GM19035 (cell line): ENCODE measurements around the gene SLC4A1.

Experiments used
- ATAC-seq: cut with Tn5 transposase; IDR thresholded peaks from one replicate; pipeline ENCODE4 v1.9.1; 2021; ENCODE audit not compliant: unreplicated experiment

Gene SLC4A1

DNA sequence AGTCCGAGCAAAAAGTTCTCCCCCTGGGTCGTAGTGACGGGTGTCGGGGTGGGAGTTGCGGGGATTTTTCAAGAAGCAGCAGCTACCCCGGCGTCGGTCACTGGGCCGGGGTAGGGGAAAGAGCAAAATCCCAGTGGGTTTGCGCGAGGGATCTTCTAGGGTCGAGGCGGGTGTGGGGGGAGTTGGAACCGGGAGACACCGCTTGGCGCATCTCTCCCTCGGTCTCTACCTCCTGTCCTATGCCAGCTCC is 46.1 kb downstream of the SLC4A1 start:
- no peak for ATAC-seq

DNA sequence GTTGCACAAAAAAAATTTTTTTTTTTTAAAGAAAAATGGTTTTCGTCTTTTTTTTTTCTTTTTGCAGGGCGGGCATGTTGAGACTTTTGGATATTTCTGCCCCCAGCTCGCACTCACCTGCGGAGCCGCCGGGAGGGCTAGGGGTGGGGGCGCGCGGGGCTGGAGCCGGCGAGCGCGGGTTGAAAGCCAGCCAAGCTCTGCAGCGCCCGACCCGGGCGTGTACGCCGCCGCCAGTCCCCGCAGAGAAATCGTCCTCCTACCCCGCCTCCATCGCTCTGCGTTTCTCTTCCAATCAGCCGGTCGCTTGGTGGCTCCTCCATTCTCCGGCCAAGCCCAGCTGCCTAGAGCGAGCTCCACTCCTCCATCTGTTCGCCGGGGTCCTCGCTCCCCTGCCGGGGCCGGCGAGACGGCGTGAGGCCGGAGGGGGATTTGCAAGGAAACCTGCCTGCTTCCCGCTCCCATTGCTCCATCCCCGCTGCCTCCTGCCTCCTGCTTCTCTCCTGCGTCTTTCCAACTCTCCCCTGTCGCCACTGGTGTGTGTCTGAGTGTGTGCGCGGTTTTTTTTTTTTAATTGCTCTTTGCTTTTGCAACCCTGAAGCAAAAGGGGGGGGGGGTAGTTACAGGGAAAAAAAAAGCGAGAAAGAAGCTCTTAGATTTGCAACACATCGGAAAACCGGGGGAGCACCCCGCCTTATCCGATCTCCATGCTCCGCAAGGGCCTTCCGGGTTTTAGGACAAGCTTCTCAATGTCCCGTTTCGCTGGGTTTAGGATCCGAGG is 46.7 kb downstream of the SLC4A1 start:
- ATAC-seq: no peak

DNA sequence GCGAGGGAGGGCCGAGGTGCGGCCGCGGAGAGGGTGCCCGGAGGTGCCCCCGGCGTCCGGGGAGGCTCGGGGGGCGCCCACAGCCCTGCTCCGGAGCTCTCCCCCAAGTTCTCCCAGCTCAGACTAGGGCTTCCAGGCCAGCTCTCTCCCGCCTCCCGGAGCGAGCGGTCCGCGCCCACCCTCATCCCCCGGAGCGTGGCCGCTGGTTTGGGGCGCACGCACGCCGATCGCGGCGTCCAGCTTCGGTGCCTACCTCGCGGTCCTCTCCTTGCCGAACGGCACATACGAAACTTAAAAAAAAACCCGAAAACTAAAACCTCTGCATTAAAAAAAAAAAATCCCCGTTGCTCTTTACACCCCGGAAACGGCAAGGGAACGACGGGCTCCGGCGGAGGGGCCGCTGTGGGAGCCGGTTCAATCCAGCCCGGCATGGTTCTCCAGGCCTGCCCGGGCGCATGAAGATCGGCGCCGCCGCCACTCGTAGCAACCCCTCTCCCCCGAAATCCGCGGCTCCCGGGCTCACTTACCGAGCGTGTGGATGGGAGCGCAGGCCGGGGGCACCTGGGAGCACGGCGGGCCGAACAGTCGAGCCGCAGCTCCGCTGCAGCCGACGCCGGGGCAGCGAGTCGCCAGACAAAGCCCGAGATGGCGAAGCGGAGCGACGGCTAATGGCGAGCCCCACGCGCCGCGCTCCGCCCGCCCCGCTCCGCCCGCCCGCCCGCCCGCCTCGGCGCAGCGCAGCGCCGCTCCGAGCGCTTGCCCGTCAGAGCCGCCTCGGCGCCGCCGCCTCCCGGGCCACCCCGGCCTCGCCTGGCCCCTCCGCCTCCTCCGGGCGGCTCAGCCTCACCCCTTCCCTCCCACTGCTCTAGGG is 47.5 kb downstream of the SLC4A1 start:
- ATAC-seq: no peak

DNA sequence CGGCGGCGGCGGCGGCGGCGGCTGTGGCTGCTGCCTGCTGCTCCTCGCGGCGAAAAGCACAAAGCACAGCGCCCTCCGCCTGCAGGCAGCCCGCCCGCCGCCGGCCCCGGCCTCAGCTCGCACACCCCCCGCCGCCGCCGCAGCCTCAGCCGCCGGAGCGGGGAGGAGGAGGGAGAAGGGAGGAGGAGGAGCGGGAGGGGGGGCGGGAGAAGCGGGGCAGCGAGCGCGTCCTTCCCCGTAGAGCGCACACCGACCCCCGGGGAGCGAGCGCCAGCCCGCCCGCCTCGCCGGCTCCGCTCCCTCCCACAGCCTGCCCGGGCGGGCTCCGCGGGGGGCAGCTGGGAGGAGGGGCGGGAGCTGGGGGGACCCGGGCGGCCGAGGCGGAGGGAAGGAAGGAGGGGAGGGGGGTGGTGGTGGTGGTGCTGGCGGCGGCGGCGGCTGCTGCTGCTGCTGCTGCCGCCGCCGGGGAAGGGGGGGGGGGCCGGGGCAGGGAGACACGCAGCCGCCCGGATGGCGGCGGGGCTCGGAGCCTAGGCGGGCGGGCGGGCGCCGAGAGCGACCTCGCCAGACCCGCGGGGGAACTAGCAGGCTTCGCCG is 48.2 kb downstream of the SLC4A1 start, which contains the start of gene UBTF:
TSS of gene UBTF (minus strand) at position 60 of the 597 bp plus-strand sequence. CDS start 1,446 bp downstream, outside the sequence.
- peak; percentile 10 for ATAC-seq

DNA sequence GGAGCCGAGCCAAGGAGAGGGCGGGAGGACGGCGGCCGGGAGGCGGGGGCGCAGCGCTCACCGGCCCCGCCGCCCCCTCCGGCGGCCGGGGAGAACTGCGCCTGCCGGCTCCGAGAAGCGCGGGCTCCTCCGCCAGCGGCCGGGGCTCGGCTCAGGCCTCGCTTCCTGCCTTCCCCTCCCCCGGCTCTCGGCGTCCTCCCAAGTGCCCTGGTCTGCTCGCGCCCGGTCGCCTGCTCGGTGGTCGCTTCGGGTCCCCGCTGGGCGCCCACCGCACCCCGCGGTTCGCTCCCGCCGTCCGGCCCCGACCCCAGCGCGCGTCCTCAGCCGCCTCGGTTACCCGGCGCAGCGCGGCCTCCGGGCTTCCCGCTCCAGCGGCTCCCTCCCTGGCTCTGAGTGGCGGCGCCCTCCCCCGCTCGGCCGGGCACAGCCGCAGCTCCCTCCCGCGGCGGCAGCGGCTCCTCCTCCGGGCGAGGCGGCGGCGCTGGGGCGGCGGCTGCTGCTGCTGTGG is 48.8 kb downstream of the SLC4A1 start:
- ATAC-seq: peak; percentile 42

DNA sequence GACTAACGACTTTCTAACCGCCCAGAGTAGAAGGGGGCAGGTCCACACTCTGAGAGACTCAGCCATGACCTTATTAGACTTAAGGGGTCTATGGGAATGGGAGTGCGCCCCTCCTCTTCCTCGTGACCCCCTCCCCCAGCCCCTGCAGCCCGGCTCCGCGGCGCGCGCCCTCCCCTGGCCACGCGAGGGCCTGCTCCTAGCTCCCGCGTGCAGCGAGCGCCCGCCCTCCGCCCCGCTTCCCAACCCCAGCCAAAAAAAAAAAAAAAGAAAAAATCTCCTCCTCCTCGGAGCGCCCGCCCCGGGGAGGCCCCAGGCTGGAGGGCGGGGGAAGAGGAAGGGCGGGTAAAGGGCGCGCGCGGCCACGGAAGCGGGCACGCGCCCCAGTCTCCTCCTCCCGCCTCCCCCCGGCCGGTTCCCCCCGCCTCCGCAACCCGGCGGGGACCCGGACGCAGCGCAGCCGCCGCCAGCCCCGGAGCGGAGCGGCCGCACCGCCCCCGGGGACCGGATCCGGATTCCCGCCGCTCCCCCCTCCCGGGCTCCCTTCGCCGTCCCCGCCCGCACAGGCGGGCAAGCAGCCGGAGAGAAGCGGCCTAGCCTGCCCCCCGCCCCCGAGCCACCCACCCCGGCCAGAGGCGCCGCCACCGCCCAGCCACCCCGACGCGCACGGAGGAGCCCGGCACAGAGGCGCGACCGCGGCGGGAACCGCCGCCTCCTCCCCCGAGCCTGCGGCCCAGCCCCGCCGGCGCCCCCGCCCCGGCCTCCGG is 49.4 kb downstream of the SLC4A1 start:
- peak; percentile 40 for ATAC-seq

DNA sequence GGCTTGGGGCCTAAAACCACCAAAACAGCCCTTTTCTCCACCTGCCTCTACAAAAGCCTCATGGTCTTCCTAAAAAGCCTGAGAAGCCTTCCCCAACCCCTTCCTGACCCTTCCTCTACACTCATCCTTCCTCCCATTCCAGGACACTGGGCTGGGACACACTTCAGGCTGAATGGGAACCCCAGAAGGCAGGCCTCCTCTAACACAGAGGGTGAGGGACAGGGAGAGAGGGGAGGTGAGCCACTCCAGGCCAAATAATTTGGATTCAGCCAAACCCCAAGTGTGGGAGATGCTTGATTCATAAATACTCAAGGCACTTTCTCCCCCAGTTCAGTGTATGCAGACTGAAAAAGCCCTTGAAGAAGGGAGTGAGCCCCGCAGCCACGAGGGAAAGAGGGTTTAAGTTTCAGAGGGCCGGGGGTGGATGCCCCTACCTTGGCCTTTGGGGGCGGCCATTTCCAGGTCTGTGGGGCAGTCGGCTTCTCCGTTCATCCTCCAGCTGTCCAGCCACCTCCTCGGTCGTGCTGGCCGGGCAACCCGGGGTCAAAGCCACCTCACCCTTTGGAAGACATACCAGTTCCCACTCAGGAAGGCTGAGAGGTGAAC is 50.1 kb downstream of the SLC4A1 start:
- ATAC-seq: no peak

DNA sequence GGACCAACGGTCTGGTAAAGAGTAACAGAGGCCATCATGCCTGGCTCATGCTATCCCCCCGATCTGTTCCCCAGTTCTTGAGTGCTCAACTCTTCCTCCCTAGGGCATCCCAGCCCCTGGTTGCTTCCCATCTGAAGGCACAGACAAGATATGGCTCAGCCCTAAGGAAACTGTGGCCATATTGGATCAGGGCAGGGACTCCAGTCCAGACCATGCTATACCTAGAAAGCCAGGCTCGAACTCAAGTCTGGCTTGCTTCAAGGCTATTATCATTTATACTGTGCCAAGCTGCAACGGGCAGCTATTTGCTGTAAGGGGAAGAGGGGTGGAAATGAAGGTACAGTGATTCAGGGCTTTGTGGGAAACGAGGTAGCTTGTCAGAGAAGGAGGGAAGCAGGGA is 51.2 kb downstream of the SLC4A1 start:
- no peak for ATAC-seq

DNA sequence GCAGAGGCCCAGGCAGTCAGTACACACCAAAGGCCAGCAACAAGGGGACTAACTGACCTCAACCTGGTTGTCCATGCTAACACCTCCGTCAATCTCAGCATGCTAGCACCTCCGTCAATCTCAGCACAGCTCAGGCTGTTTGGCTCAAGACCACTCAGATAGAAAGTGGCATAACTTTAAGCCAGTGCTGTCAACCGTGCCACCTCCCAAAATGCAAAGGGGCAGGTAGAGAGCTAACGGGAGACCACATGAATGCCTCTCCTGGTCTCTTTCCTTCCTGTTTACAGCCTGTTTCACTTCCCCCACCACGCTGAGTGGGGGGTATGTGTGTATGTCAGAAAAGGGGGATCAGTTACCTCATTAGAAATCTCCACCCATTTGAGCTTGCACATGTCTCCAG is 51.8 kb downstream of the SLC4A1 start:
- no peak for ATAC-seq

DNA sequence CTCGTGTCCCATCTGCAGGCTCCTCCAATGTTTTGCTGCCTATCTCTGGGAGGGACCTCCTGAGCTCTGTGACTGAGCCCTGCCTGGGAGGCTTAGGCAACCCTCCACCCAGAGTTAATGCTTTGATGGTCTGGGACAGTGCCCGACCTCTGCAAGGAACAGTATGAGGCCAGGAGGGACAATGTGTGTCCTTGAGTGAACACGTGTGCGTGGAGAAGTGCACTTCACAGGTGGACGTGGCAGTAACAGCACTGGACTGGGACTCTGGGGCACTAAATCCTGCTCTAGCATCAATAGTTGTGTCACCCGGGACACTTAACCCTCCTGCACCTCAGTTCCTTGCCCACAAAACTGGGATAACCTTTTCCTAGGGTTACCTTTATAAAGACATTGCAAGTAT is 53.0 kb downstream of the SLC4A1 start:
- ATAC-seq: no peak

DNA sequence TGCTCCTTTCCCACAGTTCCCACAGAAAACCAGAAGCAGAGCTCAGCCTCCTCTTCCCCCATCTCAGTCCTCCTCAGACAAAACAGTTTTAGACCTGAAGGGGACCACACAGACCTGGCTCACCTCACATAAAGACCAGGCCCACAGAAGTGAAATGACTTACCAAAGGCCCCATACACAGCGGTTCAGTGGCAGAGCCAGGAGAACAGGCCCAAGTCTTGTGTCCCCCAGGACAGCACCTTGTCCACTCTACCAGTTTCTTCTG is 53.8 kb downstream of the SLC4A1 start:
- ATAC-seq: no peak

DNA sequence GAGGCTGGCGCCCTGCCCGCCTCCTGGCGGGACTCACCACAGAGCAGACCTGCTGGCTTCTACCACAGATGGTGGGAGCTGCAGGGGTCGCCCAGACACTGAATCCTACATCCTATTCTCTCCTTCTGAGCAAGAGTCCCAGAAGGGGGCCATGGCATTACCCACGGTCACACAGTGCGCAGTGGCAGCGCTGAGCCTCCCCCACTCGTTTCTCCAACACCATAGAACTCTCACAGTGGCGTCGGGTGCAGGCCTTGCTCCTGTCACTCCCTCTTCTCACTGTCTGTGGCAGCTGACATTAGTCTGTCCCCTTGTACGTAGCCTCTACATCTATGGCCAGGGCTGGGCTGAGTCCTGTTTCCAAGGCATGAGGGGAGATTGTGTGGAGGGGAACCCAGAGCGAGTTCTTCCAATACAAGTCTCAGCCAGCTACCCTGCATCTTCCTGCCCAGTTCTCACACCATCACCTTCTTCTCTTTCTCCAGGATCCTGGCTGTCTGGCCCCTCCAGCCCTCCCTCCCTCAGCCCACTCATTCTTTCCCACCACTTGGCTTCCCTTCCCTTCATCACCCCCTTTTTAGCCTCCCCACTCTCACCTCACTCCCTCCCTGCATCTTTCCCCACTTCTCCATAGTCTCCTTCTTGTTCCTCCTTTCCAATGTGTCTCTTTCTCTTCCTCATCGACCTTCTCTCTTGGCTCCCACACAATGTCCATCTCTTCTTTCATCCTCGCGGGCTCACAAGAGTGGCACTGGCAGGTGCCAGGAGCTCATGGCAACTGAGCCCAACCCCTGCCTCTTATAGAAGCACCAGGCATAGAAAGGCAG is 54.3 kb downstream of the SLC4A1 start:
- ATAC-seq: no peak

DNA sequence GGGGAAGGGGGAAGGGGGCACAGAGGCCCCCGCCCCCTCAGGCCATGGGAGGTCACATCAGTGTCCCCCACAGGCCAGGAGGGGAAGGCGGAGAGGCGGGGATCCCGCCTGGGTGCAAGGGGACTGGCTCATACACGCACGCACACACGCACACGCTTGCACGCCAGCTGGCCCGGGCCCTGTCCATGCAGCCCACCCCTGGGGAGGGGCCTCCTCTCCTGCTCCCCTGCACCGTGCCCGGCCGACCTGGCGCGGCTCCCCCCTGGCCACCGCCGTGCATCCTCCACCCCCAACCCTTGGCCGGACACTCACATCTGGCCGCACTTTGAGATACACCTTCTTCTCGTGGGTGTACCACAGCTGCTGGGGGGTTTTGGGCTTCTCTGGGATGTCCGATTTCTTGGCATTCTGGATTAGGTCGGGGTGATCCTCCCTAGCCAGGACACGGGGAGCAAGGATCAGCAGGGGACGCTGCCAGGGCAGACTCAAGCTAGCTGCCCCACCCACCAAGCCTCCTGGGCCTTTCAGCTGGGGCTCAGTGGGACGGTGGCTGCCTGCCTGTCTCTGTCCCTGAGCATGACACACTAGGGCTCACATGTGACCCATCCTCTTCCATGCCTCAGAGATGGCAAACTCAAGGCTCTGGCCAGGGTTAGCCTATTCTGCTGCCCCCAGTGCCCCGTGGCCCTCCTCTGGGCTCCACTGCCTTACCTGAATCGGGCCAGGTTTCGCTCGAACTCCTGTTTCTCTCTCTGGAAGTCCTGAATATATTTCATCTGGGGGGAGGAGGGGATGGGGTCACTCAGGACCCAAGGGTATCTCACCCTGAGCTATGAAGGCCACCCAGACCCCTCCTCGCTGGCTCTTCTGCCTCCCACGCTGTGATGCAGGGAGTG is 55.2 kb downstream of the SLC4A1 start:
- no peak for ATAC-seq

DNA sequence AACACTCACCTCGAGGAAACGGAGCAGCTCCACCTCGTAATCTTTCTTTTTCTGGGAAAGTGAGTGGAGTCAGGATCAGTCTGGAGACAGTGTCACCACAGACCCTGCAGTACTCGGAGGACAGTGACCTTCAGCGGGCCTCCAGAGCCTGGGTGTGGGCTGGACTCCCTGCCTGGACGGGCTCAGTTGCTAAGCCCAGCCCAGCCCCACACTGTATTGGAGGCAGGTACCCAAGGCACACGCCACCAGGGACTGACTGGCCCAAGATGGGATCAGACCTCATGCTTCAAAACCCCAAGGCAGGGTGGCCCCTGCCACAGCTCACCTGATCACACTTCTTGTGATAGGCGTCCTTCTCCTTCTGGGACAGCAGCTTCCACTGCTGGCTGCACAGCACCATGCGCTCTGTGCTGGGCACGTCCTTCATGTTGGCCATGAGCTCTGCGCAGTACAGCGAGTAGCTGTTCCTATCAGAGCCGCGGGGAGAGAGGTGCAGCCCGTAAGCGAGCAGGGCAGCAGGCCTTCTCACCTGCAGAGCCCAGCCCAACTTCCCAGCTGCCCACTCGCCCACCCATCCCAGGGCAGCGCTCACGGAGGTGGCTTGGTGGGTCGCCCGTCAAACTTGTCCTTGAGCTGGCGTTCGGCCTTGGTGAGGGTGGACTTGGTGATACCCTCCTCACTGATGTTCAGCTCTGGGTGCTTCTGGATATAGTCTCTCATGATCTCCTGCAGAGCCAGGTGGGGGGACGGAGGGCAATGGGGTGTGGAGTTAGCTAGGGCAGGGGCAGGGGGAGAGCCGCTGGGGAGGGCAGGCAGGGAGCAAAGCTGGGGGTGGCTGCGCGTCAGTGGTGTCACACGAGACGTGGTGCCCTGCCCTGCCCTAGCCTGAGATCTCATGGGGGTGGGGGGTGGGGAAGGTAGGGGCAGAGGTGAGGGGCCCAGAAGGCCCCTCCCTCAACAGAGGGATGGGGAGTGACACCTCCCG is 56.4 kb downstream of the SLC4A1 start:
- ATAC-seq: no peak

DNA sequence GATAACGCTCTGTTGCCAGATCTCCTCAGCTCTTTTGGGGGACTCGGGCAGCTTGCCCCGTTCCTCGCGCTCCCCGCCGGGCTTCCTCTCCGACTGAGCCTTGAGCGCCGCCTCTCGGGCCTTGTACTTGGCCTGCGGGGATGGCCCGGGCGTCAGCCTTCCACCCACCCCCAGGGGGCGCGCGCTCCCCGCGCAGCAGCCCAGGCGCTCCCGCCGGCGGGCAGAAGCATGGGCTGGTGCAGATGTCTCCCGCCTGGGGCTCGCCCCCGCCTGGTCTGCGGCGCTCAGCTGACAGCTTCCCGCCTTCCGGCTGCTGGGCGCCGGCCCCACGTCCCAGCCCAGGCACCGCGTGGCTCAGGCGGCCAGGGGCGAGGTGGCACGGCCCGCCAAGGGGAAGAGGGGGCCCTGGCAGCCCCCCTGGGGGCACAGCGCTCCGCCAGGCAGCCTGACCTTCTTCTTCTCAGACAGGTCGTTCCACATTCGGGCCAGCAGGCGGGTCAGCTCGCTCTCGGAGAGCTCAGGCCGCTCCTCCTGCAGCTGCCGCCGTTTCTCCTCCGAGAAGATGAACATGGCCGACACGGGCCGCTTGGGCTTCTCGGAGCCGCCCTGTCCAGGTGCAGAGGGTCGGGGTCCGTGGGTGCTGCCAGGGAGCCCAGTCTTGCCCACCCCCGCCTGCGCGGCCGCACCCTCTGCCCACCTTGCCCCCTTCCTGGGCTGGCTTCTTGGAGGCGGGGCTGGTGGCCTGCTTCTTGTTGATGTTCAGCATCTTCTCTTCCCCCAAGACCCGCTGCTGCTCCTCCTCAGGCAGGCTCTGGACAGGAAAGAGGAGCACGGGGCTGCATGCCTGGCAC is 57.4 kb downstream of the SLC4A1 start:
- ATAC-seq: peak; percentile 86

DNA sequence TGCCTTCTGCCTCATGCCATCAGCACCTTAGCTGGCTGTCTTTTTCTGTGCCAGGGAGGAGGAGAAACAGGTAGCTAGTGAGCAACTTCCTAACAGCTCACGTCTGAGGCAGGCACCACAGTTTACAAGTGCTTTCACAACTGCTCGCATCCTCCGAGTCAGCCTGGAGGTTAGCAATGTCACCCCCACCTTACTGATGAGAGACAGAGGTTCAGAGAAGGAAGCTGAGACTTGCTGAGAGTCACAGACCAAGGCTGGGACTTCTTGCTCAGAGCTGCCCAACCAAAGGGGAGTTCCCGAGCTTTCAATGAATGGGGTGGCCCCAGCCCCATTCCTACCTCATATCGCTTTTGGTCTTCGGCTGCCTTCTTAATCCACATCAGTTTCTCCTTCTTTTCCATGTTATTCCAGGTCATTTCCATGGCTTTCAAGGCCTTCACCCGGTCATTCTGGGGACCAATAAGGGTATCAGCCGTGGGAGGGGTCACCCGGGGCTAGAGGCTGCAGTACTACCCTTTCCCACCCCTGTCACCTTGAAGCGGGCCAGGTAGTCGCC is 58.1 kb downstream of the SLC4A1 start:
- no peak for ATAC-seq

DNA sequence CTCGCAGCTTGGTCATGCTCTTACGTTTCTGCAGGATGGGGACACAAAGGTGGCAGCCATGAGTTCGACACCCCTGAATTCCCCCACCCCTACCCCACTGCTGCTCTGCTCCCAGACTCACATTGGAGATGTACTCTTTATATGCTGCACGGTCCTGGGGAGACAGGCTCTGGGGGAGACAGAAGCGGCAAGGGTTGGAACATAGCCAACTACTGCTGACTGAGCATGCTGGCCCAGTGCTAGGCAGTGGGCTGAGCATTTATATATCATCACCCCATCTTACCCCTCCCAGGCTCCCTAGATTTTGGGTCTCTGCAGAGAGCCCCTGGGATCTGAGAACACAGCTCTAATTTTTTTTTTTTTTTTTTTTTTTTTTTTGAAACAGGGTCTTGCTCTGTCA is 60.2 kb downstream of the SLC4A1 start:
- no peak for ATAC-seq
